Stomach (tissue), 9 donors: ENCODE measurements around the gene HBG2. TPM values are rescaled to one million over a fixed set of nuclear protein-coding genes. Genes with fewer than 3 reads are reported as not detected.

ENCODE experiments used
- DNase-seq, 2 donors: peaks; one replicate each; pipeline versions ENCODE4 v3.0.0 to v3.0.0-alpha.2; 2013 to 2019
- H3K27ac ChIP-seq, 5 donors: fragments of 200-600 bp in 4 of 5; sonication (generic) in 4 of 5; one replicate each; pipeline ENCODE4 v1.5.1; 2013 to 2019; ENCODE audit warnings: mild to moderate bottlenecking in 1 of 5, moderate library complexity in 1 of 5
- H3K27me3 ChIP-seq, 3 donors: fragments of 200-600 bp; sonication (generic); one replicate each; pipeline ENCODE4 v1.5.1; 2017 to 2019; ENCODE audit warnings: mixed run types in 1 of 3
- H3K36me3 ChIP-seq, 4 donors: fragments of 200-600 bp; sonication (generic); 1 replicate in 3 of 4; 2 replicates in 1 of 4; pipeline ENCODE4 v1.5.1; 2016 to 2019
- H3K4me1 ChIP-seq, 4 donors: fragments of 200-600 bp; sonication (generic); one replicate each; pipeline ENCODE4 v1.5.1; 2016 to 2019
- H3K4me3 ChIP-seq, 4 donors: fragments of 200-600 bp; sonication (generic) in 3 of 4; one replicate each; pipeline ENCODE4 v1.5.1; 2016 to 2019; ENCODE audit warnings: mild to moderate bottlenecking in 1 of 4
- H3K9me3 ChIP-seq, 4 donors: fragments of 200-600 bp; sonication (generic); one replicate each; pipeline ENCODE4 v1.5.1; 2016 to 2019
- CTCF ChIP-seq, 7 experiments: fragments of 450-650 bp in 4 of 7; fragments of 200-600 bp in 3 of 7; sonication (generic) in 3 of 7; IDR thresholded peaks; one replicate each; pipeline ENCODE4 v1.5.1; 2016 to 2019; ENCODE audit warnings: antibody characterized with exemption in 7 of 7, control low read depth in 2 of 7, mild to moderate bottlenecking in 1 of 7
- EP300 ChIP-seq: sonication (generic); formaldehyde crosslinking; IDR thresholded peaks from one replicate; pipeline ENCODE4 v1.6.1; 2017; ENCODE audit warnings: antibody characterized with exemption
- POLR2A ChIP-seq, 4 donors: fragments of 450-650 bp; IDR thresholded peaks; one replicate each; pipeline ENCODE4 v1.6.1; 2016; ENCODE audit warnings: antibody characterized with exemption in 4 of 4, control low read depth in 2 of 4, mild to moderate bottlenecking in 1 of 4, moderate library complexity in 1 of 4
- POLR2AphosphoS5 ChIP-seq, 3 donors: sonication (generic); formaldehyde crosslinking; IDR thresholded peaks; one replicate each; pipeline ENCODE4 v1.6.1; 2016; ENCODE audit warnings: antibody characterized with exemption in 3 of 3
- WGBS, 5 donors: extraction: QIAGEN DNeasy Blood & Tissue Kit in 3 of 5; methylation state at CpG; one replicate each; pipeline versions ENCODE4 v1.1.5 to v1.1.7; 2013 to 2018; 5-methylcytosine and 5-hydroxymethylcytosine counted together
- intact Hi-C: fragments of 100-400 bp; cut with DNase I; formaldehyde crosslinking; loops from one replicate; pipeline ENCODE4 v1.15.1; 2023; ENCODE audit warnings: low total_unique reads
- polyA plus RNA-seq, 3 donors: library from polyadenylated mRNA; stranded (reverse); fragments of 200-250 nt; gene quantifications; one replicate each; pipeline ENCODE4 v1.2.3, GENCODE V29; 2013
- total RNA-seq, 5 donors: library from RNA; depleted of rRNA; stranded (reverse); fragments of >200 nt; gene quantifications; one replicate each; pipeline versions ENCODE4 v1.1.0 to v1.2.3, GENCODE V29; 2014 to 2016
- donor health status: healthy with polysubstance abuse.
- donor health status: Bipolar disorder and iron deficiency.
- donor health status: healthy.

Gene HBG2
- total and polyA plus RNA-seq, 8 donors: 0.75 to 1,854 TPM; not detected in 6

- Histone ChIP-seq H3K4me3 (no peak overlapping the region), H3K27me3 (no peaks in the 10 kb centered on the region), H3K9me3 (no peaks in the 10 kb centered on the region), H3K27ac (no peak overlapping the region), H3K4me1 (no peaks in the 10 kb centered on the region), H3K36me3 (no peaks in the 10 kb centered on the region)
- peak in 1 of 2 donors; percentile 11 for DNase-seq
- intact Hi-C loops: no loop called here
- TF ChIP-seq POLR2A (IDR thresholded peaks at IDR 0.05): no peak
- TF ChIP-seq POLR2AphosphoS5 (IDR thresholded peaks at IDR 0.05): no peak
- TF ChIP-seq EP300: no peak
- TF ChIP-seq CTCF (IDR thresholded peaks at IDR 0.05): no peak
- 55 to 71% (median 67%) methylated on average over 6 of the region's 6 CpGs for WGBS, 5 donors
These were observed 21.0 kb upstream of the HBG2 start for GRCh38 chr11:5275369-5276110.

- intact Hi-C loops: no loop called here
- 67 to 76% (median 70%) methylated on average over 5 of the region's 5 CpGs for WGBS, 5 donors
- no peak for DNase-seq
These were observed 19.8 kb upstream of the HBG2 start for GRCh38 chr11:5274395-5274794.

GRCh38 chr11:5272395-5273017 lies 17.9 kb upstream of the HBG2 start:
- no peak overlapping the region for H3K4me3 ChIP-seq
- no peak for TF ChIP-seq POLR2AphosphoS5 (IDR thresholded peaks at IDR 0.05)
- no peak for TF ChIP-seq EP300
- TF ChIP-seq POLR2A (IDR thresholded peaks at IDR 0.05): no peak
- TF ChIP-seq CTCF (IDR thresholded peaks at IDR 0.05): no peak
- WGBS, 5 donors: 67 to 77% (median 68%) methylated on average over 4 of the region's 4 CpGs
- intact Hi-C loops: no loop called here
- no peaks in the 10 kb centered on the region for H3K36me3 ChIP-seq
- H3K4me1 ChIP-seq: no peaks in the 10 kb centered on the region
- no peak overlapping the region for H3K27ac ChIP-seq
- H3K27me3 ChIP-seq: no peaks in the 10 kb centered on the region
- no peaks in the 10 kb centered on the region for H3K9me3 ChIP-seq
- no peak for DNase-seq

More at GRCh38 chr11:5274395-5274794, 19.8 kb upstream of the HBG2 start:
- TF ChIP-seq POLR2A (IDR thresholded peaks at IDR 0.05) (no peak), CTCF (IDR thresholded peaks at IDR 0.05) (no peak), POLR2AphosphoS5 (IDR thresholded peaks at IDR 0.05) (no peak), EP300 (no peak)
- Histone ChIP-seq H3K9me3 (no peaks in the 10 kb centered on the region), H3K36me3 (no peaks in the 10 kb centered on the region), H3K4me1 (no peaks in the 10 kb centered on the region), H3K4me3 (no peak overlapping the region), H3K27ac (no peak overlapping the region), H3K27me3 (no peaks in the 10 kb centered on the region)

GRCh38 chr11:5269715-5270147 lies 15.2 kb upstream of the HBG2 start, which contains the start of gene HBE1:
Gene HBE1, minus strand, starts transcription at chr11:5269945. Its CDS starts 55 bp downstream, at chr11:5269890.
- no peak for TF ChIP-seq CTCF (IDR thresholded peaks at IDR 0.05)
- no peak for TF ChIP-seq POLR2A (IDR thresholded peaks at IDR 0.05)
- no peak for TF ChIP-seq POLR2AphosphoS5 (IDR thresholded peaks at IDR 0.05)
- no peak for TF ChIP-seq EP300
- Histone ChIP-seq H3K36me3 (no peaks in the 10 kb centered on the region), H3K4me1 (no peaks in the 10 kb centered on the region), H3K9me3 (no peaks in the 10 kb centered on the region), H3K4me3 (no peak within 1 kb of the TSS), H3K27me3 (no peaks in the 10 kb centered on the region), H3K27ac (no peak within 1 kb of the TSS)
- WGBS, 5 donors: 45 to 65% (median 53%) methylated on average over 4 of the region's 4 CpGs
- intact Hi-C loops: no loop called here
- DNase-seq: no peak
